CD4-positive, CD25-positive, alpha-beta regulatory T cell (primary cell): ENCODE measurements around the gene SMARCC2. TPM values are rescaled to one million over a fixed set of nuclear protein-coding genes. Genes with fewer than 3 reads are reported as not detected.

ENCODE experiments used
- ATAC-seq, 2 donors: fragments of 150-1000 bp; cut with Tn5 transposase; one replicate each; pipeline ENCODE4 v1.10.0; 2021; ENCODE audit warnings: low read depth in 2 of 2, moderate number of reproducible peaks in 2 of 2, moderate library complexity in 1 of 2
- DNase-seq, 3 donors: peaks; one replicate each; pipeline versions ENCODE4 v3.0.0 to v3.0.0-alpha.2; 2012 to 2022; ENCODE audit warnings: mixed read lengths in 1 of 3
- H3K27ac ChIP-seq: one replicate; pipeline ENCODE4 v1.7.0; 2013; ENCODE audit warnings: mild to moderate bottlenecking, low read length; ENCODE audit not compliant: insufficient read depth, poor library complexity, severe bottlenecking
- H3K27me3 ChIP-seq: one replicate; pipeline ENCODE4 v1.7.0; 2013; ENCODE audit warnings: low read length; ENCODE audit not compliant: control insufficient read depth, insufficient read depth
- H3K36me3 ChIP-seq: one replicate; pipeline ENCODE4 v1.7.0; 2013; ENCODE audit warnings: mild to moderate bottlenecking, low read length, moderate library complexity; ENCODE audit not compliant: control insufficient read depth, insufficient read depth
- H3K4me1 ChIP-seq: 2 replicates; pipeline ENCODE4 v1.7.0; 2013; ENCODE audit warnings: mild to moderate bottlenecking, low read length; ENCODE audit not compliant: insufficient read depth, control insufficient read depth, poor library complexity, severe bottlenecking
- H3K4me3 ChIP-seq: one replicate; pipeline ENCODE4 v1.7.0; 2013; ENCODE audit warnings: low read depth, mild to moderate bottlenecking, low read length, moderate library complexity
- H3K9me3 ChIP-seq, 2 experiments: 1 replicate in 1 of 2; 2 replicates in 1 of 2; pipeline ENCODE4 v1.7.0; 2013; ENCODE audit warnings: low read length in 2 of 2, mild to moderate bottlenecking in 1 of 2, moderate library complexity in 1 of 2; ENCODE audit not compliant: control insufficient read depth in 2 of 2
- H3K27ac Mint-ChIP-seq, 3 donors: one replicate each; pipeline ENCODE4 v1.8.0; 2020 to 2022; ENCODE audit warnings: mild to moderate bottlenecking in 3 of 3, mixed read lengths in 3 of 3, moderate library complexity in 2 of 3
- H3K27me3 Mint-ChIP-seq: one replicate; pipeline ENCODE4 v1.8.0; 2022; ENCODE audit warnings: mild to moderate bottlenecking, mixed read lengths
- H3K36me3 Mint-ChIP-seq: one replicate; pipeline ENCODE4 v1.8.0; 2020; ENCODE audit warnings: mixed read lengths
- H3K4me1 Mint-ChIP-seq, 4 donors: one replicate each; pipeline ENCODE4 v1.8.0; 2020 to 2022; ENCODE audit warnings: mixed read lengths in 4 of 4, mild to moderate bottlenecking in 1 of 4
- H3K4me3 Mint-ChIP-seq, 4 donors: one replicate each; pipeline ENCODE4 v1.8.0; 2020 to 2022; ENCODE audit warnings: mild to moderate bottlenecking in 4 of 4, mixed read lengths in 4 of 4, moderate library complexity in 3 of 4
- H3K9me3 Mint-ChIP-seq, 7 donors: one replicate each; pipeline ENCODE4 v1.8.0; 2020 to 2022; ENCODE audit warnings: mixed read lengths in 7 of 7, mild to moderate bottlenecking in 3 of 7, moderate library complexity in 2 of 7
- polyA plus RNA-seq, 4 donors: library from polyadenylated mRNA; unstranded; fragments of 300-500 nt; fragmentation: Illumina TruSeq; gene quantifications; one replicate each; pipeline ENCODE4 v1.2.3, GENCODE V29; 2021
- total RNA-seq: library from RNA; stranded (reverse); gene quantifications from one replicate; pipeline ENCODE4 v1.2.3, GENCODE V29; 2022

The SMARCC2 gene
- total and polyA plus RNA-seq, 5 donors from 2014 or later: 46.3 to 153 (median 57.1) TPM

- Histone ChIP-seq H3K27ac (peak overlapping the region; percentile 86), H3K4me3 (peak overlapping the region; percentile 91), H3K9me3 (peaks cover 0 to 7% of the 10 kb centered on the region in 2 experiments), H3K36me3 (peaks cover 41% of the 10 kb centered on the region), H3K4me1 (peaks cover 42% of the 10 kb centered on the region), H3K27me3 (no peaks in the 10 kb centered on the region)
- Mint-ChIP-seq H3K27ac (peak overlapping the region; percentile 92 to 98 (median 97)), H3K27me3 (no peaks in the 10 kb centered on the region), H3K4me3 (peak overlapping the region; percentile 87 to 100 (median 98)), H3K36me3 (peaks cover 41% of the 10 kb centered on the region), H3K9me3 (peaks cover 0 to 5% (median 1%) of the 10 kb centered on the region in 7 donors), H3K4me1 (peaks cover 10 to 81% (median 52%) of the 10 kb centered on the region in 4 donors)
- DNase-seq: peak; percentile 65 to 94 (median 72)
- peak; percentile 25 to 36 for ATAC-seq
Observed at GRCh38 chr12:56129206-56129941, 59.9 kb downstream of the SMARCC2 start.

GRCh38 chr12:56128670-56129205, 60.5 kb downstream of the SMARCC2 start:
- no peak for DNase-seq
- Histone ChIP-seq H3K4me1 (peaks cover 42% of the 10 kb centered on the region), H3K27ac (peak overlapping the region; percentile 86), H3K4me3 (peak overlapping the region; percentile 91), H3K9me3 (peaks cover 0 to 7% of the 10 kb centered on the region in 2 experiments), H3K36me3 (peaks cover 35% of the 10 kb centered on the region), H3K27me3 (no peaks in the 10 kb centered on the region)
- H3K4me3 Mint-ChIP-seq: peak overlapping the region; percentile 87 to 100 (median 98)
- H3K27ac Mint-ChIP-seq: peak overlapping the region; percentile 92 to 98 (median 93)
- H3K36me3 Mint-ChIP-seq: peaks cover 36% of the 10 kb centered on the region
- H3K4me1 Mint-ChIP-seq: peaks cover 10 to 81% (median 51%) of the 10 kb centered on the region in 4 donors
- ATAC-seq: no peak
- H3K27me3 Mint-ChIP-seq: no peaks in the 10 kb centered on the region
- H3K9me3 Mint-ChIP-seq: peaks cover 0 to 5% (median 0%) of the 10 kb centered on the region in 7 donors

GRCh38 chr12:56127888-56128669, 61.2 kb downstream of the SMARCC2 start, which contains the start of gene ESYT1:
ESYT1 (plus strand) TSS chr12:56128267; CDS start chr12:56128320, 53 bp downstream.
- peak within 1 kb of the TSS; percentile 87 to 100 (median 98) for H3K4me3 Mint-ChIP-seq
- H3K27me3 Mint-ChIP-seq: no peaks in the 10 kb centered on the region
- H3K36me3 Mint-ChIP-seq: peaks cover 29% of the 10 kb centered on the region
- H3K9me3 Mint-ChIP-seq: peaks cover 0 to 5% (median 0%) of the 10 kb centered on the region in 7 donors
- peak within 1 kb of the TSS; percentile 92 to 98 (median 93) for H3K27ac Mint-ChIP-seq
- no peaks in the 10 kb centered on the region for H3K27me3 ChIP-seq
- H3K27ac ChIP-seq: peak within 1 kb of the TSS; percentile 87
- peaks cover 42% of the 10 kb centered on the region for H3K4me1 ChIP-seq
- peaks cover 28% of the 10 kb centered on the region for H3K36me3 ChIP-seq
- peak within 1 kb of the TSS; percentile 91 for H3K4me3 ChIP-seq
- ATAC-seq: peak; percentile 90 to 94
- peaks cover 10 to 78% (median 47%) of the 10 kb centered on the region in 4 donors for H3K4me1 Mint-ChIP-seq
- DNase-seq: peak; percentile 98 to 100 (median 99)
- H3K9me3 ChIP-seq: peaks cover 0 to 7% of the 10 kb centered on the region in 2 experiments

DNA sequence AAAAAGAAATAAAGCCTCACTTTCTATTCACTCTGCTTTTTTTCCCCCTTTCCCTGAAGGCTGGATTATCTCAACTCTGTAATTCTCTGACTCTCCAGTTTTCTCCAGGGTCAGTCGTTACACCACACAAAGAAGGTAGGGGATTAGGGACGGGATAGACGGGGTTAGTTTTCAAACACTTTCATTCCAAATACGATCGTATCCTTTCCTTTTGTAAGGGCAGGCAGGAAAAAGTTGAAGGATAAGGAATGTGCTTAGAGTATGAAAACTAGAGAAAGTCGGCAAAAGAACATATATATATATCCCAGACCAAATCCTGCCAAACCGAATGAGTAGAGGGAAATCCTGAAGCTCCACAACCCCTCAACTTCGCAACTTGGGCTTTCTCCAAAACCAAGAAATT, 61.8 kb downstream of the SMARCC2 start:
- Mint-ChIP-seq H3K4me1 (peaks cover 10 to 75% (median 48%) of the 10 kb centered on the region in 4 donors), H3K9me3 (peaks cover 0 to 5% (median 0%) of the 10 kb centered on the region in 7 donors), H3K27me3 (no peaks in the 10 kb centered on the region), H3K36me3 (peaks cover 27% of the 10 kb centered on the region), H3K27ac (peak overlapping the region; percentile 92 to 98 (median 92)), H3K4me3 (peak overlapping the region; percentile 87 to 100 (median 98))
- peak overlapping the region; percentile 87 for H3K27ac ChIP-seq
- no peaks in the 10 kb centered on the region for H3K27me3 ChIP-seq
- peaks cover 42% of the 10 kb centered on the region for H3K4me1 ChIP-seq
- H3K9me3 ChIP-seq: peaks cover 0 to 7% of the 10 kb centered on the region in 2 experiments
- peak overlapping the region; percentile 74 for H3K4me3 ChIP-seq
- no peak for DNase-seq
- peaks cover 24% of the 10 kb centered on the region for H3K36me3 ChIP-seq
- no peak for ATAC-seq

GRCh38 chr12:56126732-56127239, 62.5 kb downstream of the SMARCC2 start:
- Mint-ChIP-seq H3K9me3 (peaks cover 0 to 5% (median 0%) of the 10 kb centered on the region in 7 donors), H3K27me3 (no peaks in the 10 kb centered on the region), H3K4me3 (peak overlapping the region; percentile 78 to 99 (median 92)), H3K27ac (peak overlapping the region; percentile 92 to 98 (median 92)), H3K36me3 (peaks cover 20% of the 10 kb centered on the region), H3K4me1 (peaks cover 10 to 68% (median 43%) of the 10 kb centered on the region in 4 donors)
- no peaks in the 10 kb centered on the region for H3K27me3 ChIP-seq
- no peak for ATAC-seq
- H3K9me3 ChIP-seq: peaks cover 0 to 7% of the 10 kb centered on the region in 2 experiments
- peaks cover 17% of the 10 kb centered on the region for H3K36me3 ChIP-seq
- DNase-seq: peak in 1 of 3 donors; percentile 52
- peaks cover 42% of the 10 kb centered on the region for H3K4me1 ChIP-seq
- H3K27ac ChIP-seq: peak overlapping the region; percentile 87
- H3K4me3 ChIP-seq: peak overlapping the region; percentile 74

DNA sequence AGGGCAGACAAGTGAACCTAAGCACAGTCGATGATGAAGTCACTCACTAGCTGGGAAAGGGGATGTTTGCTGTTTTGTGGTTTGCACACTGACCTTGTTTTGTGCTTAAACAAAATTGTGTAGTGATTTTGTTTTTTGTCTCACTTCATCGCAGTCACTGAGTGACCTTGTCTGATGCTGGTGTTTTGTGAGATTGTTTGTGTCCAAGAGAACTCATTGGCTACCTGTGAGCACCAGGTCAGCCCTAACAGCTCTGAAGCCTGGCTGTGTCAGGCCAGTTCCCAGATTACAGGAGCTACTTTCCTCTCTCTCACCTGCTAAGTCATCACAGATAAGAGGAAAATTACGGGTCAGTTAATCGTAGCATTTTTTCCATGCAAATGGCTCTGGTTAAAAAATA, 65.2 kb downstream of the SMARCC2 start:
- Mint-ChIP-seq H3K27ac (peak overlapping the region in 2 of 3 donors; percentile 42 to 77), H3K4me3 (no peak overlapping the region), H3K36me3 (peaks cover 7% of the 10 kb centered on the region), H3K9me3 (peaks cover 0 to 1% (median 0%) of the 10 kb centered on the region in 7 donors), H3K4me1 (peaks cover 10 to 52% (median 29%) of the 10 kb centered on the region in 4 donors), H3K27me3 (peaks cover 3% of the 10 kb centered on the region)
- no peaks in the 10 kb centered on the region for H3K27me3 ChIP-seq
- H3K36me3 ChIP-seq: peaks cover 9% of the 10 kb centered on the region
- ATAC-seq: no peak
- no peak for DNase-seq
- H3K4me3 ChIP-seq: no peak overlapping the region
- H3K4me1 ChIP-seq: peaks cover 30% of the 10 kb centered on the region
- no peaks in the 10 kb centered on the region for H3K9me3 ChIP-seq
- no peak overlapping the region for H3K27ac ChIP-seq

DNA sequence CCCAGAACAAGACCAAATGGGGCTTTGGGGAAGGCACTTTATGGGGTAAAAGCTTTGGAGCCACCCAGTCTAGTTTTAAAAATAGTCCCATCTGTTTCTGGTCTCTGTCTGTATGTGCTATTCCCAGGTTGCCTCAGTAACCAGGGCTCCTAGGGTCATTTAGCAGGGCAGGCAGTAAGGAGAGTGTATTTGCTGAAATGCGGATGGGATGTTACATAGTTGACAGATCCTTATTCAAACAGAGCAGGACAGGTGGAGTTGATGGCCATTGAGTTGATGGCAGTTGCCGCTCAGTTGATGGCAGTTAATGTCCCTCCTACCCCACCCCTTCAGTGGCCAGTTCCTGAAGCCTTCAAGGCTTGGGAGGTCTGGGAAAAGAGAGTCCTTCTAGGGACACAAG, 66.6 kb downstream of the SMARCC2 start:
- DNase-seq (no peak), ATAC-seq (no peak)
- peak overlapping the region in 1 of 3 donors; percentile 42 for H3K27ac Mint-ChIP-seq
- Histone ChIP-seq H3K27me3 (no peaks in the 10 kb centered on the region), H3K4me3 (no peak overlapping the region), H3K9me3 (no peaks in the 10 kb centered on the region), H3K4me1 (peaks cover 41% of the 10 kb centered on the region), H3K27ac (no peak overlapping the region), H3K36me3 (peaks cover 9% of the 10 kb centered on the region)
- H3K36me3 Mint-ChIP-seq: peaks cover 11% of the 10 kb centered on the region
- peaks cover 4% of the 10 kb centered on the region for H3K27me3 Mint-ChIP-seq
- H3K4me1 Mint-ChIP-seq: peaks cover 15 to 58% (median 40%) of the 10 kb centered on the region in 4 donors
- H3K4me3 Mint-ChIP-seq: peak overlapping the region in 1 of 4 donors; percentile 17
- peaks cover 0 to 1% (median 0%) of the 10 kb centered on the region in 7 donors for H3K9me3 Mint-ChIP-seq
